ENCODE data around the gene SERINC5. TPM values are rescaled to one million over a fixed set of nuclear protein-coding genes. Genes with fewer than 3 reads are reported as not detected.

SERINC5 gene
- total and polyA plus RNA-seq, 2 of the 4 experiments (the other 2 are of a cell fraction): 5.0 to 8.1 TPM

DNA sequence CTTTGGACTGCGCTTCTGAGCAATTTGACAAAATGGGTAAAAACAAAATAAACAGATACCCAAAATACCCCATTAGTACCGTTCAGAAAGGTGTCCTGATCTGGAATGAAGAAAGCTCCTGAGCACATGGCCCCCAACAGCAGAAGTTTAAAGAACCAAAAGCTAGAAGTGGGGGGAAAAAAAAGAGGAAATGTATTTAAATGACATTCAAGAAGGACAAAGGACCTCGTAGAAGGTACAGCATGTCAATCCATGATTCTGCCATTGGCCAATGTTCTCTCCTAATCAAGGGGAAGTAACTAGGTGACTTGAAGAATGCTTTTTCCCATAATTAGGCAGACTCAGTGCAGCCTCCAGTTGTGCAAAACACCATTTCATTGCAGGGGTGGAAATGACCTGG is 78.6 kb downstream of the SERINC5 start:
- ATAC-seq (ENCODE audit: low read depth) (no peak), DNase-seq (no peak)
- TF ChIP-seq, protein P1, sequence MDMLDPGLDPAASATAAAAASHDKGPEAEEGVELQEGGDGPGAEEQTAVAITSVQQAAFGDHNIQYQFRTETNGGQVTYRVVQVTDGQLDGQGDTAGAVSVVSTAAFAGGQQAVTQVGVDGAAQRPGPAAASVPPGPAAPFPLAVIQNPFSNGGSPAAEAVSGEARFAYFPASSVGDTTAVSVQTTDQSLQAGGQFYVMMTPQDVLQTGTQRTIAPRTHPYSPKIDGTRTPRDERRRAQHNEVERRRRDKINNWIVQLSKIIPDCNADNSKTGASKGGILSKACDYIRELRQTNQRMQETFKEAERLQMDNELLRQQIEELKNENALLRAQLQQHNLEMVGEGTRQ (IDR thresholded peaks at IDR 0.05; ENCODE audit: low read depth, low read length): no peak
- TF ChIP-seq BHLHE40 (IDR thresholded peaks at IDR 0.05; ENCODE audit: low read depth, low read length): no peak
- TF ChIP-seq, protein P2, sequence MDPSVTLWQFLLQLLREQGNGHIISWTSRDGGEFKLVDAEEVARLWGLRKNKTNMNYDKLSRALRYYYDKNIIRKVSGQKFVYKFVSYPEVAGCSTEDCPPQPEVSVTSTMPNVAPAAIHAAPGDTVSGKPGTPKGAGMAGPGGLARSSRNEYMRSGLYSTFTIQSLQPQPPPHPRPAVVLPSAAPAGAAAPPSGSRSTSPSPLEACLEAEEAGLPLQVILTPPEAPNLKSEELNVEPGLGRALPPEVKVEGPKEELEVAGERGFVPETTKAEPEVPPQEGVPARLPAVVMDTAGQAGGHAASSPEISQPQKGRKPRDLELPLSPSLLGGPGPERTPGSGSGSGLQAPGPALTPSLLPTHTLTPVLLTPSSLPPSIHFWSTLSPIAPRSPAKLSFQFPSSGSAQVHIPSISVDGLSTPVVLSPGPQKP (IDR thresholded peaks at IDR 0.05; ENCODE audit: borderline replicate concordance, low read depth, low read length): no peak
- TF ChIP-seq, protein P3, sequence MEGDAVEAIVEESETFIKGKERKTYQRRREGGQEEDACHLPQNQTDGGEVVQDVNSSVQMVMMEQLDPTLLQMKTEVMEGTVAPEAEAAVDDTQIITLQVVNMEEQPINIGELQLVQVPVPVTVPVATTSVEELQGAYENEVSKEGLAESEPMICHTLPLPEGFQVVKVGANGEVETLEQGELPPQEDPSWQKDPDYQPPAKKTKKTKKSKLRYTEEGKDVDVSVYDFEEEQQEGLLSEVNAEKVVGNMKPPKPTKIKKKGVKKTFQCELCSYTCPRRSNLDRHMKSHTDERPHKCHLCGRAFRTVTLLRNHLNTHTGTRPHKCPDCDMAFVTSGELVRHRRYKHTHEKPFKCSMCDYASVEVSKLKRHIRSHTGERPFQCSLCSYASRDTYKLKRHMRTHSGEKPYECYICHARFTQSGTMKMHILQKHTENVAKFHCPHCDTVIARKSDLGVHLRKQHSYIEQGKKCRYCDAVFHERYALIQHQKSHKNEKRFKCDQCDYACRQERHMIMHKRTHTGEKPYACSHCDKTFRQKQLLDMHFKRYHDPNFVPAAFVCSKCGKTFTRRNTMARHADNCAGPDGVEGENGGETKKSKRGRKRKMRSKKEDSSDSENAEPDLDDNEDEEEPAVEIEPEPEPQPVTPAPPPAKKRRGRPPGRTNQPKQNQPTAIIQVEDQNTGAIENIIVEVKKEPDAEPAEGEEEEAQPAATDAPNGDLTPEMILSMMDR (conservative IDR thresholded peaks at IDR 0.05; ENCODE audit: low read depth, low read length): no peak
- TF ChIP-seq FOS (IDR thresholded peaks at IDR 0.05; ENCODE audit: low read depth, low read length): no peak
- TF ChIP-seq POLR2A (IDR thresholded peaks at IDR 0.05; ENCODE audit: low read depth, low read length): no peak
- Histone ChIP-seq H3K27ac (ENCODE audit: insufficient read depth, low read length) (no peak overlapping the region), H2AFZ (replicated peaks; ENCODE audit: low read length, poor library complexity) (no peak overlapping the region), H2BK20ac (ENCODE audit: low read depth, low read length) (no peak overlapping the region), H2AK5ac (ENCODE audit: low read depth, low read length) (no peak overlapping the region), H4K8ac (ENCODE audit: low read depth in 2 of 2, low read length in 2 of 2) (no peak overlapping the region), H3K4me1 (ENCODE audit: control insufficient read depth, insufficient read depth, low read length) (no peaks in the 10 kb centered on the region), H3K56ac (ENCODE audit: extremely low read depth, insufficient read depth, low read length) (no peak overlapping the region), H3K79me1 (ENCODE audit: low read depth in 1 of 2, low read length in 2 of 2) (no peaks in the 10 kb centered on the region; a peak in 1 of 4 replicates), H3K23ac (ENCODE audit: low read depth, low read length) (no peak overlapping the region), H3K9me3 (ENCODE audit: control insufficient read depth, insufficient read depth, low read length) (no peaks in the 10 kb centered on the region), H4K5ac (ENCODE audit: low read depth, low read length) (no peak overlapping the region), H4K20me1 (ENCODE audit: insufficient read depth, low read length) (no peaks in the 10 kb centered on the region), H3K4me2 (ENCODE audit: low read depth, low read length) (no peak overlapping the region), H2BK15ac (ENCODE audit: low read depth, low read length) (no peak overlapping the region), H3K27me3 (ENCODE audit: control insufficient read depth, insufficient read depth, low read length) (no peaks in the 10 kb centered on the region), H3K18ac (ENCODE audit: low read depth, low read length) (no peak overlapping the region), H3K9ac (ENCODE audit: low read depth, low read length) (no peak overlapping the region), H4K91ac (ENCODE audit: insufficient read depth, low read depth, low read length) (no peak overlapping the region), H2AK9ac (replicated peaks; ENCODE audit: low read depth, low read length, poor library complexity) (no peak overlapping the region), H2BK120ac (ENCODE audit: low read depth, low read length) (no peak overlapping the region), H3K36me3 (ENCODE audit: control insufficient read depth, insufficient read depth, low read length) (no peaks in the 10 kb centered on the region), H3K14ac (replicated peaks; ENCODE audit: low read depth, low read length) (no peak overlapping the region), H3K9me1 (ENCODE audit: insufficient read depth, low read length) (no peaks in the 10 kb centered on the region), H3K4ac (ENCODE audit: low read depth, low read length) (no peak overlapping the region), H2BK5ac (ENCODE audit: low read depth, low read length, poor library complexity, severe bottlenecking) (no peak overlapping the region), H3K4me3 (ENCODE audit: insufficient read depth, low read depth, low read length) (no peak overlapping the region)
- BruUV-seq (replicated peaks): no TSS peak
- CTCF ChIA-PET: interaction anchor here (0.6 to 1.5 kb wide), 2 partner anchors 19 to 633 kb away, joined by 3 read pairs; no protein-coding TSS in a partner anchor
- POLR2A ChIA-PET (ENCODE audit: unreplicated experiment): no interaction called here
- 40% methylated on average over 1 of the region's 3 CpGs; no CpG with 5 or more reads in 1 of the 2 experiments for WGBS, 2 experiments (ENCODE audit: extremely low coverage in 2 of 2, insufficient read length in 1 of 2)
- intact Hi-C loops (cut with micrococcal nuclease) (no loop called here), dilution Hi-C loops (cut with HindIII; ENCODE audit: low sequenced_read_pairs, unreplicated experiment) (no loop called here), in situ Hi-C loops (cut with MboI; ENCODE audit: low sequenced_read_pairs) (no loop called here)
